ENCODE data around the gene TENM3. TPM values are rescaled to one million over a fixed set of nuclear protein-coding genes. Genes with fewer than 3 reads are reported as not detected.

Gene TENM3
- polyA plus RNA-seq, 4 donors, result 14.4 to 17.3 (median 15.4) TPM

- DNase-seq (ENCODE audit: low read depth in 4 of 4, low spot score in 2 of 4), result no peak
Measured at GRCh38 chr4:182585321-182585720, 342.1 kb downstream of the TENM3 start.

DNA sequence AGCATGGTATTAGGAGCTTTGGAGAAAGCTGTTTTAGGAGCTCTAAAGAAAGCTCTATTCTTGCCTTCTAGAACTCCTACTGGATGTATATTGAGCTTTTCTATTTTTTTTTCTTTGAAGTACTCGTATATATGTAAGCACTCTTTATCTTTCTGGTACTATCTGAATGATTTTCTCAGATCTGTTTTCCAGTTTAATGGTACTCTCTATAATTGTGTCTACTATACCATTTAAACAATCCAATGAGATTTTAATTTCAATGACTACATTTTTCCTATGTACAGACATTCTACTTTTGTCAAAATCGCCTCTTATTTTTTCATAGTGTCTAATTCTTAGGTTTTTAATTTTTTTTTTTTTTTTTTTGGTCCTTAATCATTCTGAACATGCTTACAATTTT lies 345.9 kb downstream of the TENM3 start:
- no peak for DNase-seq (ENCODE audit: low read depth in 4 of 4, low spot score in 2 of 4)

- DNase-seq (ENCODE audit: low read depth in 4 of 4, low spot score in 2 of 4), result no peak
Measured at GRCh38 chr4:182593402-182593801, 350.2 kb downstream of the TENM3 start.

GRCh38 chr4:182593864-182594263 lies 350.7 kb downstream of the TENM3 start:
- no peak for DNase-seq (ENCODE audit: low read depth in 4 of 4, low spot score in 2 of 4)

DNA sequence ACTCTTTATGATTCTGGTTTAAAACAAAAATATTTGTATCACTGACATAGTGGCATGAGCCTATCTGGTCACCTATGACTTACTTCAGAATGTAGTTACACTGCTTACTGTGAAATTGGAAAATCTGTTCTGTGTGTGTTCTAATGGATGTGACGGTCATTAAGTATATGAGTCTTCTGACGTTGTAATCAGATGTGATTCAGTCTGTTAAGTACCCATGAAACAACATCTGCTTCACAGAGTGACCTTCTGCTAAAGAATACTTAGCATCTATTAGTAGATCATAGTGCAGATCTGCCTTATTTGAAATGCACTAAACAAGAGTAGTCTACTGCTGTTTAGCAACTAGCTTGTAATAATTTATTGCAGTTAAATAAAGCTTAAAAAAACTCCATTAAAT lies 356.9 kb downstream of the TENM3 start:
- DNase-seq (ENCODE audit: low read depth in 4 of 4, low spot score in 2 of 4), result no peak

GRCh38 chr4:182600856-182601255 lies 357.7 kb downstream of the TENM3 start:
- no peak for DNase-seq (ENCODE audit: low read depth in 4 of 4, low spot score in 2 of 4)

DNA sequence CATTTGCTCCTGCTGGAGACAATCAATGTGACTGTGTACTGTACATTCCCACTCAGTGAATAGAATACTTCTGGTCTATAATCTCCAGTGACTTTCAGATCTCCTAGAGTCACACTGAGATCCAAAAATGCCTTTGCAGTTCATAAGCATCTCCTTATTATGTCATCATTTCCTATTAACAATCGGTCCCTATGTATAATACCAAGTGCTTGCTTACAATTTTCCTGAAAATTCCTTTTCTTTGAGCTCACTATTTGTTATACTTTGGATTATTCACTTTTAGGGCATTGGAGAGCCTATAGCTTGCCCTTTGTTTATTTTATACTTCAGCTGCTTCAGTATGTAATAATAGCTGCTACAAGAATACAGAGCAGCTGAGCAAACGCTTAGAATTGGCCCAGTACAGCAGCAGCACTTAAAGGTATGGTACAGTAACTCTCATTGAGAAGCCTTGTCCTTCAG lies 361.0 kb downstream of the TENM3 start:
- DNase-seq (ENCODE audit: low read depth in 4 of 4, low spot score in 2 of 4), result no peak

GRCh38 chr4:182604953-182605352 lies 361.8 kb downstream of the TENM3 start:
- DNase-seq (ENCODE audit: low read depth in 4 of 4, low spot score in 2 of 4), result no peak

DNA sequence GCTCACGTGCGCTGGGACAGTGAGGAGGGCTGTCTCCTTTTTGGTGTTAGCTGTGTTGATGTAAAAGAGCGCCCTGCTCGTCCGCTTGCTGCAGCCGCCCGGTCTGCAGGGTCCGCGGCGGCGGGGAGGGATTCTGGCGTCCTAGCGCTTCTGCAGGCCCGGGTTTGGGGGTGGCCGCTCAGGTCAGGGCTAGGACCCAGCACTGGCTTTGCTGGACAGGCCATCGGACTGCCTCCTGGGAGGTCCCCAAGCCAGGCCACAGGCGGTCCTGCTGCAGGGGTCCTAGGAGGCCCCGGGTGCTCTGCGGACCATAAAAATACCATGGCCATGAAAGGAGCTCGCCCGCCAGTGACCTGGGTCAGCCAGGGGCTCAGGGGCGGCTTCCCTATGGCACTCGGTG lies 365.3 kb downstream of the TENM3 start:
- DNase-seq (ENCODE audit: low read depth in 4 of 4, low spot score in 2 of 4), result no peak

GRCh38 chr4:182616476-182616875 lies 373.3 kb downstream of the TENM3 start:
- no peak for DNase-seq (ENCODE audit: low read depth in 4 of 4, low spot score in 2 of 4)

GRCh38 chr4:182619660-182620059 lies 376.5 kb downstream of the TENM3 start:
- DNase-seq (ENCODE audit: low read depth in 4 of 4, low spot score in 2 of 4), result no peak

DNA sequence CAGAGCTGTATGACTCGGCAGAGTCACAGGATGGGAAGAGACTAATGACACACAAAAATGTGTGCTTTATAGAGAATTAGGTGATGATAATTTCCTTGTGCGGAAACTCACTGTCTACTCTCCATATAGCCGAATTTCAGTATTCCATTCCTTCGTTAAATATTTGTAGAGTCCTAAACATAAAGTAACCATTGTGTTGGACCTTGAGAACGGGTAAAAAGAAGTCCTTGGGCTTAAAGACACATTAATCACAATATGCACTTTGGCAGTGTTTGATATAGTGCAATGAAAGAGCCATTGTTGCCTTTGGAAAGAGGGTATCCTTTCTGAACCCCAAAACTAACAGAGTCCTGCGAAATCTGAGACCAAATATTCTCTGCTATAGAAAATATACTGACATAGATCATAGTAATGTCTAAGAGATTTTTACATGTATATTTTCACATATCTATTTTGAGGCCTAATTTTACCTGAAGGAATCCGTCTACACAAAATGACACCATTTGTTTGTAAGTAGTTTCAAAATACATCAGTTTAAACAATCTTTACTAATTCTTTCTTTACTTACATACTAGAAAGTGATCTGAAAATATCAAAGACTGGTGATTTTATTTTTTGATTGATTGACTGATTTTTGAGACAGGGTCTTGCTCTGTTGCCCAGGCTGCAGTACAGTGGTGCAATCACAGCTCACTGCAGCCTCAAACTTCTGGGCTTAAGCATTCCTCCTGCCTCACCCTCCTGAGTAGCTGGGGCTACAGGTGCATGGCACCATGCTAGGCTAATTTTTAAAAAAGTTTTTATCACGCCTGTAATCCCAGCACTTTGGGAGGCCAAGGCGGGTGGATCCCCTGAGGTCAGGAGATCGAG lies 377.1 kb downstream of the TENM3 start:
- DNase-seq (ENCODE audit: low read depth in 4 of 4, low spot score in 2 of 4), result no peak

DNA sequence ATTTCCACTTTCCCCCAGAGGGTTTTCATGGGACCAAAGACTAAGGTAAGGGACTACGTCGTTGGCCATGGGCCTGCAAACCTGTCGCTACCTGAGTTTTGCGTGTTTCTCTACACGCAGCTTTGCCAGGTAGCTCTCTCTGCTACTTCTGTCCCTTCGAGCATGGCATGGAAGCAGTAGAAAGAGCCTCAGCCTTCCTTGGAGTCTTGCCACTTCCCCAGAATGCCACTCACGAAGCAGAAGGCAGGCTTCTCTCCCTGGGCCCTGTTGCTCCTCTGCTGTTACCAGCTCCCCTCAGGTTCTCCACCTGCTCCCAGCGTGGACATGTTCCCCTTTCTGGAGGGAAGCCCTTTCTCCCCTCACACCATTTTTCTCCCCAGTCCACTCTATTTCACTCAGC lies 381.1 kb downstream of the TENM3 start:
- no peak for DNase-seq (ENCODE audit: low read depth in 4 of 4, low spot score in 2 of 4)

DNA sequence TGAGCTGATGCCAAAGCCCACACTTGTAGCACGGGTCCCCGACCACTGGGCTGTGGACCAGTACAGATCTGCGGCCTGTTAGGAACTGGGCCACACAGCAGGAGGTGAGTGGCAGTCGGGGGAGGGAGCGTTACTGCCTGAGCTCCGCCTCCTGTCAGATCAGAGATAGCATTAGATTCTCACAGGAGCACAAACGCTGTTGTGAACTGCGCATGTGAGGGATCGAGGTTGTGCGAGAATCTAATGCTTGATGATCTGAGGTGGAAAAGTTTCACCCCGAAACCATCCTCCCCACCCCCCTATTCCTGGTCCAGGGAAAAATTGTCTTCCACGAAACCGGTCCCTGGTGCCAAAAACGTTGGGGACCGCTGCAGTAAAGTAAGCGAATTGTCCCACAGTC lies 382.0 kb downstream of the TENM3 start:
- DNase-seq (ENCODE audit: low read depth in 4 of 4, low spot score in 2 of 4), result no peak

DNA sequence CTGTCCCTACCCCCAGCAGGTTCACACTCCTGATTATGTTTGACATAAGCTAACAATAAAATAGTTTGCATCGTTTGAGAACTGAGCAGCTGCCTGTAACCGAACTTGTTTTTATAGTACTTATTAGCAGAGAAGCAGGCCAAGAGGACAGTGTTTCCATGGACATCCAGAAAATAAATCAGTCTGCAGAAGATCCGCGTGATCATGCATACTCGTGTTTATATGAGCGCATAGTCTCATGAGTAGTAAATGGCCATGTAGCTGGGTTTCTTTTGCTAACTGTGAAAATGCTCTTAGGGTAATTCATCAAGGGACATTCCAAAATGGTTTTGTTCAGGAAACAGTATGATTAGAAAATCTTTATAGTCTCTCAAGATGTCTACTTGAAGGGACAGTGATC lies 384.8 kb downstream of the TENM3 start:
- no peak for DNase-seq (ENCODE audit: low read depth in 4 of 4, low spot score in 2 of 4)

DNA sequence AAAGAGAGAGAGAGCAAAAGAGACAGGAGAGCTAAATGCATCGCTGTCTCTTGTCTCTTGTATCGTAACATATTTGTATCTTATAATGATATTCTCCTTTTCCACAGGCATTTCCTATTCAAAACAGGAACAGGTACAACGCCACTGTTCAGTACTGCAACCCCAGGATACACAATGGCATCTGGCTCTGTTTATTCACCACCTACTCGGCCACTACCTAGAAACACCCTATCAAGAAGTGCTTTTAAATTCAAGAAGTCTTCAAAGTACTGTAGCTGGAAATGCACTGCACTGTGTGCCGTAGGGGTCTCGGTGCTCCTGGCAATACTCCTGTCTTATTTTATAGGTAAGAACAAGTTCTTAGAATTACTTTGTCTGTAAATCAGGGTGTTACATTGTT lies 385.3 kb downstream of the TENM3 start:
- DNase-seq (ENCODE audit: low read depth in 4 of 4, low spot score in 2 of 4), result no peak

DNA sequence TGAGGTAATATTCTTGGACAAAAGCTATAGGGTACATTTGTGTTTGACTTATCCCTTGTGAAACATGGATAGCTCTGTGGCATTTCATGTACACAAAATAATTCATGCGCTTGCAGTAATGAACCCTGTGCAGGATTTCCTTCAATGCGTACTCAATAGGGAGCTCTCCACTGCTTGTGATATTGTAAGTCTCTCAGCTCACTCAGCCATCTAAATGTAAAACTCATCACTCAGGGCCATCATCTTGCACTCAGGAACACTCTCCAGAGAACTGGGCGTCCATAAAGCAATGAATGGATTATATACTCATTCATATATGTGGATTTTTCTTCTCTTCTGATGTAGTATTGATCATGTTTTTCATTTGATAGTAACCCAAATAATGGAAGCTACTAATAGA lies 385.9 kb downstream of the TENM3 start:
- DNase-seq (ENCODE audit: low read depth in 4 of 4, low spot score in 2 of 4), result no peak

- no peak for DNase-seq (ENCODE audit: low read depth in 4 of 4, low spot score in 2 of 4)
Measured at GRCh38 chr4:182640491-182640890, 397.3 kb downstream of the TENM3 start.

- DNase-seq (ENCODE audit: low read depth in 4 of 4, low spot score in 2 of 4), result no peak
Measured at GRCh38 chr4:182640932-182641331, 397.7 kb downstream of the TENM3 start.

DNA sequence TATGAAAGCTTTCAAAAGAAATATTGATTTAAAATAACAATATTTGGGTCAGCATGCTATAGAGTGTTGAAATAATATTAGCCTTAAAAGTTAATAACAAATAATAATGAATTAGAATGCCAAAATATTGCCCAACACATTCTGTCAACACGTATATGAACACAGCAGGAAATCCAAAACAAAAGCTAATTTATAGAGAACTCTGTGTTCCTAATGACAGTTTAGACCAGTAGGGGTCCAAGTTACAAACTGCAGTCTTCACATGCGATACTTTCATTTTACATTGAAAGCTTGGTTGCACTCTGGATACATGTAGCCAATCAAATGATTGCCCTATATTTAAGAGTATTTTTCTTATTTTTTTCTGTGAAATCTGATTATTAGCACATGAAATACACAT lies 399.6 kb downstream of the TENM3 start:
- no peak for DNase-seq (ENCODE audit: low read depth in 4 of 4, low spot score in 2 of 4)

GRCh38 chr4:182643801-182644682 lies 400.8 kb downstream of the TENM3 start:
- no peak for DNase-seq (ENCODE audit: low read depth in 4 of 4, low spot score in 2 of 4)

- DNase-seq (ENCODE audit: low read depth in 4 of 4, low spot score in 2 of 4), result no peak
Measured at GRCh38 chr4:182644683-182645050, 401.5 kb downstream of the TENM3 start.
